Coronary artery (tissue), 2 donors: Measurements from ENCODE around the gene FAM136A.
"Not testable (repeated sequence)": the region's sequence is repeated elsewhere in the genome, so short reads cannot be mapped to it uniquely, and the experiment has no call there.

Experiments
- DNase-seq: peaks from one replicate; pipeline ENCODE4 v3.0.0-alpha.2; 2017; ENCODE audit warnings: low spot score
- H3K27ac ChIP-seq, 2 donors: fragments of 200-600 bp; sonication (generic); one replicate each; pipeline ENCODE4 v1.5.1; 2016 to 2019
- H3K4me3 ChIP-seq: fragments of 200-600 bp; sonication (generic); 2 replicates; pipeline ENCODE4 v1.5.1; 2016; ENCODE audit warnings: mild to moderate bottlenecking, moderate library complexity
- TF ChIP-seq, protein P1 (sequence below): fragments of 200-600 bp; sonication (generic); IDR thresholded peaks from one replicate; pipeline ENCODE4 v1.5.1; 2019; ENCODE audit warnings: antibody characterized with exemption

The FAM136A gene

DNA sequence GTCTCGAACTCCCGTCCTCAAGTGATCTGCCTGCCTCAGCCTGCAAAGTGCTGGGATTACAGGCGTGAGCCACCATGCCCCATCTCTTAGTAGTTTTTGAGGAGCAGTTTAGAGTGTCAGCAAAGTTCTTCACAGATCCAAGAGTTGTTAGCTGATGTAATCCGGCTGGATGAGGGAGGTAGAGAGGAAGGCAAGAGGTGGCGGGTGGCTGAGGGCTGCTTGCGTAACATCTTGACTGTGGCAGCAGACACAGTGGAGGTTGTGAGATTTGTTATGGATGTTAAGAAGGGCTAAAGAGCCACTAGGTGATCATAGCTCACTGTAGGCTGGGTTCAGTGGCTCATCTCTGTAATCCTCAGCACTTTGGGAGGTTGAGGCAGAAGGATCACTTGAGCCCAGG, 19.5 kb upstream of the FAM136A start:
- DNase-seq, result no peak
- TF ChIP-seq, protein P1, sequence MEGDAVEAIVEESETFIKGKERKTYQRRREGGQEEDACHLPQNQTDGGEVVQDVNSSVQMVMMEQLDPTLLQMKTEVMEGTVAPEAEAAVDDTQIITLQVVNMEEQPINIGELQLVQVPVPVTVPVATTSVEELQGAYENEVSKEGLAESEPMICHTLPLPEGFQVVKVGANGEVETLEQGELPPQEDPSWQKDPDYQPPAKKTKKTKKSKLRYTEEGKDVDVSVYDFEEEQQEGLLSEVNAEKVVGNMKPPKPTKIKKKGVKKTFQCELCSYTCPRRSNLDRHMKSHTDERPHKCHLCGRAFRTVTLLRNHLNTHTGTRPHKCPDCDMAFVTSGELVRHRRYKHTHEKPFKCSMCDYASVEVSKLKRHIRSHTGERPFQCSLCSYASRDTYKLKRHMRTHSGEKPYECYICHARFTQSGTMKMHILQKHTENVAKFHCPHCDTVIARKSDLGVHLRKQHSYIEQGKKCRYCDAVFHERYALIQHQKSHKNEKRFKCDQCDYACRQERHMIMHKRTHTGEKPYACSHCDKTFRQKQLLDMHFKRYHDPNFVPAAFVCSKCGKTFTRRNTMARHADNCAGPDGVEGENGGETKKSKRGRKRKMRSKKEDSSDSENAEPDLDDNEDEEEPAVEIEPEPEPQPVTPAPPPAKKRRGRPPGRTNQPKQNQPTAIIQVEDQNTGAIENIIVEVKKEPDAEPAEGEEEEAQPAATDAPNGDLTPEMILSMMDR, result no peak
- no peak overlapping the region for H3K4me3 ChIP-seq
- no peak overlapping the region for H3K27ac ChIP-seq

DNA sequence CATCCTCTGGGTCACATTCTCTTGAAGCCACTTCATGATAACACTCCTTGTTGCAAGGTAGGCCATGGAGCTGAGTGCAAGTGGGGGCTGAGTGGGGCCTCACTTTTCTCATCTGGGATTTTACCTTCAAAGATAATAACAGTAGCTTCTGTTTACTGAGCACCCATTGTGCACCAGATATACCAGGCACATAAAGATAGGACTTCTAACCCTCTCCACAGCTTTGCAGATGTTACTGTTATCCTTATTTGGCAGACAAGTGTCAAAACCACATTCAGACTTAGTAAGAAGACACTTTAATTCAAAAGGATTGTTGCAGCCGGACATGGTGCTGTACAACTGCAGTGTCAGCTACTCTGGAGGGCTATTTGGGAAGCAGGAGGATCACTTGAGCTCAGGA, 12.8 kb upstream of the FAM136A start:
- no peak overlapping the region for H3K27ac ChIP-seq
- DNase-seq, result no peak
- no peak overlapping the region for H3K4me3 ChIP-seq
- TF ChIP-seq, protein P1, result no peak

DNA sequence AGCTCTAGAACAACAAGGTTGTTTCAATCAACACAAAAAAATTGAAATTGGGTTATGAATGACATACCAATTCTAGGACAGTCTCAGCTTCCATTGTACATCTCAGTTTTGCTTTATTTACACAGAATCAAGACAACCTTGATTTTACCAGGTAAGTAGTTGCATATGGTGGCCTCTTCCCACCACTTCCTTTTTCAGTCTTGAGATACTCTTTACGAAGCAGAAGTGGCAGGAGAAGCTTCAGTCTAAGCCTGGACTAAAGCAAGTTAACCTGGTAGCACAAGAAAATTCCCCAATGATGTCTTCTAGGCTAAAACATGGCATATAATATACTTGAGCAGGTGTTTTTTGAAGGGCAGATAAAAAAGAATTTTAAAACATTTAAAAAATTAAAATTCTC, 10.7 kb upstream of the FAM136A start:
- H3K27ac ChIP-seq, result no peak overlapping the region
- H3K4me3 ChIP-seq, result no peak overlapping the region
- TF ChIP-seq, protein P1, result no peak
- DNase-seq, result no peak

DNA sequence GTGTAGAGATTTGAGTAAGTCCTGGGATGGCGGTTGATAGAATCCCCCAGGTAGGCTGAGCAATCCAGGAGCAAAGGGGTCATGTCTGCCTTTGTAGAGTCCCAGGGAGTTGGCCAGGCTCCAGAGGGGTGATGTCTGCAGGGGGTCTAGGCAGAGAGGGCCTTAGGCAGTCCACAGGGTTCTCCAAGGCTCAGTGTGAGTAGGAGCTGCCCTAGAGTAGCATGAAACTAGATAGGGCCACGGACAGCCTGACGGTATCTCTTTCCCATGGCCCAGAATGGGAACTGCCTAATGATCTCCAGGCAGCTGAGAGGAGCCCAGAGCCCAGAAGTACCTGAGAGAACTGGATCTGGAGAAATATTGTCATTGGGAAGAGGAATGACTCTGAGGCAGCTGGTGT, 9.0 kb upstream of the FAM136A start:
- H3K27ac ChIP-seq, result no peak overlapping the region
- H3K4me3 ChIP-seq, result no peak overlapping the region
- no peak for DNase-seq
- TF ChIP-seq, protein P1, result no peak

DNA sequence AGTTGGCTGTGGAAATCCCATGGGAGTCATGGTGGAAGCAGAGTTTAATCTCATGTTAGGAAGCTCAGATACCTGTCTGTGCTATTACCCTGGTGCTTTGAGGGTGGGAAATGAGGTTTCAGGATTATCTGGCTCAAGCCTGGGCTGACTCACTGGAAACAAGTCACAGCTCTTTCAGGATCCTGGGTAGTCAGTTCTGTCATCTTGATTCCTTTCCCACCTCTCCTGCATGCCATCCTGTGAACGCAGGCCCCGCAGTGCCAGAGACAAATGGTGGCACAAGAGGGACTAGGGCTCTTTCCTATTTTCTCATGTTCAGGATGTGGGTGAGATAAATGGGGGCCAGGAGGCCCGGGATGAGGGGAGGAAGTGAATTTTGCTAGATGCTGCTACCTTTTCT, 3.7 kb upstream of the FAM136A start:
- Histone ChIP-seq H3K4me3 (no peak overlapping the region), H3K27ac (no peak overlapping the region)
- DNase-seq, result no peak
- TF ChIP-seq, protein P1, result no peak

DNA sequence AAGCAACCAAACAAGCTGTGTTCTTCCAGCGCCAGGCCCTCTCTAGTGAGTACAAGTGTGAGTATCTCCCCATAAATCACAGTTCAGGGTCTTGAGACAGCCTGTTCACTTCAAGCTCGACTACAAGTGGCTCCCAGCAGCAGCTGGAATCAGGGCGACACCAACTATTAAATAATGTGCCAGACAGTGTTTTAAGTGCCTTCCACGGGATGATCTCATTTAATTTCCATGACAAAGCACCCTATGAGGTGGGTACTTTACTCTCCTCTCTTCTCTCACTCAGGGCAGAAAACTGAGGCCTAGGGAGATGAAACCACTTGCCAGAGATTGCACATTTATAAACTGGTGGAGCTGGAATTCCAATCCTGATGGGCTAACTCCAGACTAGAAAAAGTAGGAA, 2.6 kb upstream of the FAM136A start:
- H3K27ac ChIP-seq, result no peak overlapping the region
- H3K4me3 ChIP-seq, result no peak overlapping the region
- DNase-seq, result no peak
- TF ChIP-seq, protein P1, result no peak

DNA sequence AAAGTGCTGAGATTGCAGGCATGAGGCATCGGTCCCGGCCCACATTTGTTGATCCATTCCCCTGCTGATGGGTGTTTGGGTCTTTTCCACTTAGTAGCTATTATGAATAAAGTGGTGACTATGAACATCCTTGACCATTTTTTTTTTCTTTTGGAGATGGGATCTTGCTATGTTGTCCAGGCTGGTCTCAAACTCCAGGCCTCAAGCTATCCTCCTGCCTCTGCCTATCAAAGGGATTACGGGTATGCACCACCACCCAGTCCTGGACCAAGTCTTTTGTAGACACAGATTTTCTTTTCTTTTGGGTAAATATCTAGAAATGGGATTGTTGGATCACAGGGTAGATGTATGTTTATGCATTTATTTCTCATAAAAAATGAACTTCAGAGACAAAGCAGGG, 1.3 kb upstream of the FAM136A start:
- H3K4me3 ChIP-seq, result no peak overlapping the region
- TF ChIP-seq, protein P1, result no peak
- no peak overlapping the region for H3K27ac ChIP-seq
- no peak for DNase-seq

DNA sequence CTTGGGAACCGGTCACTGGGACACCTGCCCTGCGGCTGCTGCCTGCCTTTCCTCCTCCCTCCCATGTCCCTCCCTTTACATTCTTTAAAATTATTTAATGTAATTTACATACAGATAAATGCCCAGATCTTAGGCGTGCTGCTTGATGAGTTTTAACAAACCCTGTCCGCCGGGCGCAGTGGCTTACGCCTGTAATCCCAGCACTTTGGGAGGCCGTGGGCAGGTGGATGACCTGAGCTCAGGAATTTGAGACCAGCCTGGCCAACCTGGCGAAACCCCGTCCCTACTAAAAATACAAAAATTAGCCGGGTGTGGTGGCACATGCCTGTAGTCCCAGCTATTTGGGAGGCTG, 304 bp upstream of the FAM136A start:
- Histone ChIP-seq H3K4me3 (peak overlapping the region; percentile 80), H3K27ac (peak overlapping the region; percentile 71 to 78)
- not testable (repeated sequence) for DNase-seq
